Mesendoderm (in vitro differentiated cells): ENCODE measurements around the gene TCEANC2.

ENCODE experiments used
- DNase-seq: peaks from one replicate; pipeline ENCODE4 v3.0.0; 2013
- H2AK5ac ChIP-seq: 2 replicates; pipeline ENCODE4 v1.6.1; 2013; ENCODE audit warnings: low read length, inconsistent platforms
- H2BK120ac ChIP-seq: 2 replicates; pipeline ENCODE4 v1.6.1; 2013; ENCODE audit warnings: low read depth, mild to moderate bottlenecking, low read length, moderate library complexity, mixed read lengths
- H2BK15ac ChIP-seq: replicated peaks from 2 replicates; pipeline ENCODE4 v1.6.1; 2013; ENCODE audit warnings: low read depth, mild to moderate bottlenecking, moderate library complexity
- H2BK5ac ChIP-seq: 2 replicates; pipeline ENCODE4 v1.6.1; 2013; ENCODE audit warnings: low read length, inconsistent platforms
- H3K18ac ChIP-seq: 2 replicates; pipeline ENCODE4 v1.6.1; 2013; ENCODE audit warnings: mild to moderate bottlenecking, low read length, mixed read lengths
- H3K23ac ChIP-seq: one replicate; pipeline ENCODE4 v1.6.1; 2013; ENCODE audit warnings: low read length
- H3K27ac ChIP-seq: 2 replicates; pipeline ENCODE4 v1.5.1; 2013; ENCODE audit warnings: low read depth, mild to moderate bottlenecking, inconsistent platforms, low read length, moderate library complexity
- H3K27me3 ChIP-seq: 2 replicates; pipeline ENCODE4 v1.6.1; 2013; ENCODE audit warnings: low read length, control low read depth, mild to moderate bottlenecking, inconsistent platforms; ENCODE audit not compliant: insufficient read depth, poor library complexity
- H3K36me3 ChIP-seq: 2 replicates; pipeline ENCODE4 v1.6.1; 2013; ENCODE audit warnings: low read length, inconsistent platforms; ENCODE audit not compliant: control insufficient read depth, insufficient read depth
- H3K4ac ChIP-seq: one replicate; pipeline ENCODE4 v1.6.1; 2013; ENCODE audit warnings: low read depth, mild to moderate bottlenecking, low read length, moderate library complexity
- H3K4me1 ChIP-seq: 2 replicates; pipeline ENCODE4 v1.6.1; 2013; ENCODE audit warnings: low read depth, low read length, inconsistent platforms; ENCODE audit not compliant: control insufficient read depth
- H3K4me2 ChIP-seq: 2 replicates; pipeline ENCODE4 v1.6.1; 2013; ENCODE audit warnings: low read length
- H3K4me3 ChIP-seq: 2 replicates; pipeline ENCODE4 v1.5.1; 2013; ENCODE audit warnings: mild to moderate bottlenecking, low read length
- H3K56ac ChIP-seq: one replicate; pipeline ENCODE4 v1.6.1; 2013; ENCODE audit warnings: low read length
- H3K79me1 ChIP-seq: 2 replicates; pipeline ENCODE4 v1.6.1; 2013; ENCODE audit warnings: low read length, inconsistent platforms
- H3K79me2 ChIP-seq: 2 replicates; pipeline ENCODE4 v1.6.1; 2013; ENCODE audit warnings: mild to moderate bottlenecking, low read length; ENCODE audit not compliant: control insufficient read depth, insufficient read depth
- H3K9ac ChIP-seq: 2 replicates; pipeline ENCODE4 v1.6.1; 2013; ENCODE audit warnings: low read length, inconsistent platforms
- H4K5ac ChIP-seq: one replicate; pipeline ENCODE4 v1.6.1; 2013; ENCODE audit warnings: low read length
- H4K8ac ChIP-seq: one replicate; pipeline ENCODE4 v1.6.1; 2013; ENCODE audit warnings: low read depth, mild to moderate bottlenecking, control low read depth, low read length, moderate library complexity
- WGBS: extraction: QIAGEN DNeasy Blood & Tissue Kit; methylation state at CpG from one replicate; pipeline ENCODE4 v1.1.7; 2013; ENCODE audit warnings: low lambda C conversion rate, missing lambda C conversion rate; ENCODE audit not compliant: insufficient coverage; ENCODE audit errors: extremely low coverage; 5-methylcytosine and 5-hydroxymethylcytosine counted together

The TCEANC2 gene

DNA sequence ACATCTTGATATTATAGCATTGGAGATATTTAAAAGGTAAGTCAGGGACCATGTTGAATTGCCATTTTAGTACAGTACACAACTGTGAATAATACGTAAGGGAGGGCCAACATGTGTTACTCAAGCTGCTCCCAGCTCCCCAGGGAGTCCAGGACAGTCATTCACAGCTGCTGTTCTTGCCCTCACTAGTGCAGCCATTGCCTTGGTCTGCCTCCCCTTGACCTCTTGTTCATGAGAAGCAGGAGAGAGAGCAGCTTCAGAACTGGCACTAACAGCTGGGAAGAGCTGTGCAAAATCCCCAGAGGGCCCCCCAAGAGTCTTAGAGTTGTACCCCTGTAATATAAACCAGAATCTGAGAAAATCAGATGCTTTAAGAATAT is 16.4 kb downstream of the TCEANC2 start:
- Histone ChIP-seq H3K4me2 (no peak overlapping the region), H2BK15ac (no peak overlapping the region), H4K8ac (no peak overlapping the region), H4K5ac (no peak overlapping the region), H3K4ac (no peak overlapping the region), H3K56ac (no peak overlapping the region), H3K79me2 (no peaks in the 10 kb centered on the region), H3K9ac (no peak overlapping the region), H3K18ac (no peak overlapping the region), H3K79me1 (no peaks in the 10 kb centered on the region), H2AK5ac (no peak overlapping the region), H3K36me3 (no peaks in the 10 kb centered on the region), H3K4me3 (no peak overlapping the region), H3K27me3 (no peaks in the 10 kb centered on the region), H2BK120ac (no peak overlapping the region), H3K23ac (no peak overlapping the region), H3K27ac (no peak overlapping the region), H3K4me1 (no peaks in the 10 kb centered on the region), H2BK5ac (no peak overlapping the region)
- DNase-seq: peak; percentile 32
- WGBS: no CpG with 5 or more reads among the region's 1 CpG

DNA sequence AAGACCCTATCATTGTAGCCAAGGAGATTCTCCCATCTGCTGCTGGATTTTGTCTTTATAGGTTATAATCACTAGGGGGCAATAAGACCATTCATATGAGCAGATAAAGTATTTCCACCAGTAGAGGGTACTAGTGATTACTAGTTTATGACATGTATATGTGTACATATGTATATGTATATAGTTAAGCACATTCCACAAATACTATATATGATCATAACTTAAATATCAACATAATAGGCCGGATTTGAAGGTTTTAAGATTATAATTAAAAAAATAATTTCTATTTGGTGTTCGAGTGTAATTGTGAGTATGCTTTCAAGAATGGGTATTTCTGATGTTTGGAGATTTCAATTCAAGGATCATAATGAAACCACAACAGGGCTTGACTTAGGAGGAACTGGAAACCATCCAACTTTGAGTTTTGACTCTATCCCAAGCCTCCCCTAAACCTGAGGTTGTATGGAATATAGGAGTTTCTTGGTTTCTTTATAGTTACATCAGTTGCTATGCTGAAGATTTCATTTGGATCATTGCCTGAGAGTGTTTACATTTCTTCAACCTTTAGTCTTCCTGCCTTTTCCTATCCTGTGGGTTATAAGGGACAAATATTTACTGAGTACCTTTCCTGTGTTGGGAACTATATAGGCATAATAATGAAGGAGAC is 16.9 kb downstream of the TCEANC2 start:
- no peak overlapping the region for H2BK5ac ChIP-seq
- H3K9ac ChIP-seq: no peak overlapping the region
- no peak overlapping the region for H4K8ac ChIP-seq
- H3K23ac ChIP-seq: no peak overlapping the region
- H3K79me2 ChIP-seq: no peaks in the 10 kb centered on the region
- H2AK5ac ChIP-seq: no peak overlapping the region
- 100% methylated on average over 2 of the region's 2 CpGs for WGBS
- no peak overlapping the region for H3K4ac ChIP-seq
- H3K27me3 ChIP-seq: no peaks in the 10 kb centered on the region
- H3K4me2 ChIP-seq: no peak overlapping the region
- H3K4me1 ChIP-seq: no peaks in the 10 kb centered on the region
- no peak overlapping the region for H3K56ac ChIP-seq
- H3K4me3 ChIP-seq: no peak overlapping the region
- H3K79me1 ChIP-seq: no peaks in the 10 kb centered on the region
- H2BK120ac ChIP-seq: no peak overlapping the region
- H4K5ac ChIP-seq: no peak overlapping the region
- peak; percentile 57 for DNase-seq
- no peak overlapping the region for H3K27ac ChIP-seq
- H3K18ac ChIP-seq: no peak overlapping the region
- H2BK15ac ChIP-seq: no peak overlapping the region
- no peaks in the 10 kb centered on the region for H3K36me3 ChIP-seq

DNA sequence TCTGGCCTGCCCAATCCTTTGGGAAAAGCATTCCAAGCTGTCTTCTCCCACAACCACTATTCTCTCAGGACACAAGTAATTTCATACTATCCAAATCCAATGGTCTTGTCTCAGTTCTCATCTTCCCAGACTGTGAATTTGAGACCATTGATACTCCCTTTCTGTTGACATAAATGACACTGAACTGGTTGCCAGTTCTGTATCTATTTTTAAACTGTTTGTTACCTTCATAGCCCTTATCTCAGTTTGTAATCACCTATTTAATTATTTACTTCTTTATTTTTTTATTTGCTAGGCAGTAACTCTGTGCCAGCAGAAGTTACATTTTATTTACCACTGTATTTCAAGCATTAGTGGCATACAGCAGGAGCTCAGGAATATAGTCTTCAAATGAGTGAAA is 24.0 kb downstream of the TCEANC2 start:
- Histone ChIP-seq H3K36me3 (no peaks in the 10 kb centered on the region), H4K8ac (no peak overlapping the region), H3K79me1 (no peaks in the 10 kb centered on the region), H2AK5ac (no peak overlapping the region), H3K27ac (no peak overlapping the region), H3K79me2 (no peaks in the 10 kb centered on the region), H2BK15ac (no peak overlapping the region), H3K23ac (no peak overlapping the region), H3K18ac (no peak overlapping the region), H3K56ac (no peak overlapping the region), H3K27me3 (no peaks in the 10 kb centered on the region), H3K4me2 (no peak overlapping the region), H2BK120ac (no peak overlapping the region), H2BK5ac (no peak overlapping the region), H3K9ac (no peak overlapping the region), H3K4me3 (no peak overlapping the region), H3K4me1 (no peaks in the 10 kb centered on the region), H4K5ac (no peak overlapping the region), H3K4ac (no peak overlapping the region)
- DNase-seq: no peak

GRCh38 chr1:54080598-54081049 is 27.2 kb downstream of the TCEANC2 start:
- H3K79me1 ChIP-seq: no peaks in the 10 kb centered on the region
- H3K4me3 ChIP-seq: no peak overlapping the region
- no peak overlapping the region for H2BK15ac ChIP-seq
- no peak overlapping the region for H3K9ac ChIP-seq
- no peaks in the 10 kb centered on the region for H3K4me1 ChIP-seq
- H4K8ac ChIP-seq: no peak overlapping the region
- H3K79me2 ChIP-seq: no peaks in the 10 kb centered on the region
- H4K5ac ChIP-seq: no peak overlapping the region
- H3K36me3 ChIP-seq: no peaks in the 10 kb centered on the region
- H3K56ac ChIP-seq: no peak overlapping the region
- no peak overlapping the region for H2AK5ac ChIP-seq
- no CpG with 5 or more reads among the region's 2 CpGs for WGBS
- no peak overlapping the region for H3K18ac ChIP-seq
- H2BK5ac ChIP-seq: no peak overlapping the region
- no peak overlapping the region for H2BK120ac ChIP-seq
- no peak overlapping the region for H3K23ac ChIP-seq
- no peak overlapping the region for H3K4me2 ChIP-seq
- H3K27ac ChIP-seq: no peak overlapping the region
- DNase-seq: no peak
- H3K27me3 ChIP-seq: no peaks in the 10 kb centered on the region
- H3K4ac ChIP-seq: no peak overlapping the region

- H3K23ac ChIP-seq: no peak overlapping the region
- no peak overlapping the region for H3K4ac ChIP-seq
- no peak overlapping the region for H3K27ac ChIP-seq
- no peak overlapping the region for H2AK5ac ChIP-seq
- H3K4me3 ChIP-seq: no peak overlapping the region
- no peak overlapping the region for H2BK15ac ChIP-seq
- no CpG with 5 or more reads among the region's 8 CpGs for WGBS
- no peaks in the 10 kb centered on the region for H3K79me1 ChIP-seq
- no peak overlapping the region for H2BK5ac ChIP-seq
- H3K27me3 ChIP-seq: no peaks in the 10 kb centered on the region
- no peak overlapping the region for H3K18ac ChIP-seq
- H4K8ac ChIP-seq: no peak overlapping the region
- H3K4me1 ChIP-seq: no peaks in the 10 kb centered on the region
- H3K4me2 ChIP-seq: no peak overlapping the region
- H3K56ac ChIP-seq: no peak overlapping the region
- no peak overlapping the region for H2BK120ac ChIP-seq
- peak; percentile 97 for DNase-seq
- no peaks in the 10 kb centered on the region for H3K79me2 ChIP-seq
- H4K5ac ChIP-seq: no peak overlapping the region
- H3K36me3 ChIP-seq: no peaks in the 10 kb centered on the region
- H3K9ac ChIP-seq: no peak overlapping the region
Observed at GRCh38 chr1:54081306-54082270, 28.2 kb downstream of the TCEANC2 start.
